ENCODE results near the gene KCP. TPM values are rescaled to one million over a fixed set of nuclear protein-coding genes. Genes with fewer than 3 reads are reported as not detected.
A peak's percentile ranks its signal among the peaks of the same experiment; 100 is the strongest.

The KCP gene
- total RNA-seq, 1 experiment from 2014 or later, result 5.3 TPM

- H2BK20ac ChIP-seq (ENCODE audit: low read depth, low read length, poor library complexity, severe bottlenecking), result no peak within 1 kb of the TSS
- no peak within 1 kb of the TSS for H2BK12ac ChIP-seq (ENCODE audit: insufficient read length, low read depth, low read length)
- H3K79me1 ChIP-seq (ENCODE audit: insufficient read depth, low read depth, low read length, poor library complexity, severe bottlenecking), result no peaks in the 10 kb centered on the region
- H3K4ac ChIP-seq (ENCODE audit: low read depth, low read length), result no peak within 1 kb of the TSS
- H2BK15ac ChIP-seq (ENCODE audit: low read depth, low read length), result no peak within 1 kb of the TSS
- peak within 1 kb of the TSS; percentile 44; the same call in 1 of the 2 replicates for H3K14ac ChIP-seq (ENCODE audit: insufficient read depth, low read length)
- no peak within 1 kb of the TSS for H3T11ph ChIP-seq (ENCODE audit: low read length)
- H3K27me3 Mint-ChIP-seq (ENCODE audit: low read depth), result peaks cover 48% of the 10 kb centered on the region
- H3K27ac Mint-ChIP-seq, result no peak within 1 kb of the TSS; a peak in 1 of 7 replicates
- WGBS (ENCODE audit: extremely low coverage, insufficient read length, low lambda C conversion rate), result no CpG with 5 or more reads among the region's 109 CpGs
- no peak within 1 kb of the TSS for H2BK120ac ChIP-seq (ENCODE audit: low read depth, low read length, poor library complexity, severe bottlenecking)
- TF ChIP-seq CTCF (conservative IDR thresholded peaks at IDR 0.05), result no peak
- H3K4me3 Mint-ChIP-seq, result peak within 1 kb of the TSS; percentile 65 to 83
- H4K8ac ChIP-seq (replicated peaks; ENCODE audit: insufficient read length, low read depth, low read length), result no peak within 1 kb of the TSS
- no peaks in the 10 kb centered on the region for H3K9me3 Mint-ChIP-seq
- no peaks in the 10 kb centered on the region for H3K9me3 ChIP-seq (ENCODE audit: control insufficient read depth, low read depth, low read length)
- H3K36me3 Mint-ChIP-seq (ENCODE audit: insufficient read depth in 1 of 3, low read depth in 3 of 3), result no peaks in the 10 kb centered on the region
- peaks cover 34 to 57% of the 10 kb centered on the region in 2 experiments for H3K4me1 Mint-ChIP-seq
- H3K27me3 ChIP-seq (ENCODE audit: insufficient read depth, low read length), result peaks cover 12% of the 10 kb centered on the region; the same call in 1 of the 2 replicates
- no peak within 1 kb of the TSS for H3K18ac ChIP-seq (ENCODE audit: insufficient read length, low read depth, low read length)
- peak within 1 kb of the TSS; percentile 80 for H3K4me2 ChIP-seq (ENCODE audit: insufficient read depth, insufficient read length, low read length)
- H2AK5ac ChIP-seq (ENCODE audit: insufficient read length, low read length), result no peak within 1 kb of the TSS
- peaks cover 22% of the 10 kb centered on the region for H3K23me2 ChIP-seq (ENCODE audit: insufficient read length, low read depth, low read length, poor library complexity, severe bottlenecking)
- no peak within 1 kb of the TSS for H3K9ac ChIP-seq (ENCODE audit: extremely low read depth, insufficient read length, low read length)
- no peak for DNase-seq
- no peaks in the 10 kb centered on the region for H4K20me1 ChIP-seq (ENCODE audit: control insufficient read depth, insufficient read depth, insufficient read length)
- H3K79me2 ChIP-seq (ENCODE audit: insufficient read depth, low read length), result no peaks in the 10 kb centered on the region
- no peak within 1 kb of the TSS for H3K27ac ChIP-seq (ENCODE audit: insufficient read length, low read depth, low read length)
- no peak within 1 kb of the TSS for H4K91ac ChIP-seq (ENCODE audit: insufficient read length, low read depth, low read length)
- no peak within 1 kb of the TSS for H3K56ac ChIP-seq (ENCODE audit: insufficient read length, low read depth, low read length)
- no peak within 1 kb of the TSS for H3K23ac ChIP-seq (ENCODE audit: insufficient read length, low read depth, low read length)
- H2BK5ac ChIP-seq (ENCODE audit: insufficient read length, low read length), result no peak within 1 kb of the TSS
- H3K4me1 ChIP-seq (ENCODE audit: insufficient read depth, low read length), result peaks cover 5% of the 10 kb centered on the region; the same call in 1 of the 2 replicates
- no peak within 1 kb of the TSS for H2AFZ ChIP-seq (ENCODE audit: low read length)
- no peak within 1 kb of the TSS for H4K5ac ChIP-seq (ENCODE audit: insufficient read length, low read depth, low read length)
Observed at GRCh38 chr7:128830231-128831177, 80.0 kb downstream of the KCP start, which contains the start of gene FLNC. FLNC (plus strand) TSS chr7:128830406; CDS start chr7:128830638, 232 bp downstream.
